Mesendoderm (in vitro differentiated cells): Measurements from ENCODE around the gene OR10H1.
"Not testable (repeated sequence)": the region's sequence is repeated elsewhere in the genome, so short reads cannot be mapped to it uniquely, and the experiment has no call there.

Experiments
- DNase-seq: peaks from one replicate; pipeline ENCODE4 v3.0.0; 2013
- H2AK5ac ChIP-seq: 2 replicates; pipeline ENCODE4 v1.6.1; 2013; ENCODE audit warnings: low read length, inconsistent platforms
- H2BK120ac ChIP-seq: 2 replicates; pipeline ENCODE4 v1.6.1; 2013; ENCODE audit warnings: low read depth, mild to moderate bottlenecking, low read length, moderate library complexity, mixed read lengths
- H2BK15ac ChIP-seq: replicated peaks from 2 replicates; pipeline ENCODE4 v1.6.1; 2013; ENCODE audit warnings: low read depth, mild to moderate bottlenecking, moderate library complexity
- H2BK5ac ChIP-seq: 2 replicates; pipeline ENCODE4 v1.6.1; 2013; ENCODE audit warnings: low read length, inconsistent platforms
- H3K18ac ChIP-seq: 2 replicates; pipeline ENCODE4 v1.6.1; 2013; ENCODE audit warnings: mild to moderate bottlenecking, low read length, mixed read lengths
- H3K23ac ChIP-seq: one replicate; pipeline ENCODE4 v1.6.1; 2013; ENCODE audit warnings: low read length
- H3K27ac ChIP-seq: 2 replicates; pipeline ENCODE4 v1.5.1; 2013; ENCODE audit warnings: low read depth, mild to moderate bottlenecking, inconsistent platforms, low read length, moderate library complexity
- H3K27me3 ChIP-seq: 2 replicates; pipeline ENCODE4 v1.6.1; 2013; ENCODE audit warnings: low read length, control low read depth, mild to moderate bottlenecking, inconsistent platforms; ENCODE audit not compliant: insufficient read depth, poor library complexity
- H3K36me3 ChIP-seq: 2 replicates; pipeline ENCODE4 v1.6.1; 2013; ENCODE audit warnings: low read length, inconsistent platforms; ENCODE audit not compliant: control insufficient read depth, insufficient read depth
- H3K4ac ChIP-seq: one replicate; pipeline ENCODE4 v1.6.1; 2013; ENCODE audit warnings: low read depth, mild to moderate bottlenecking, low read length, moderate library complexity
- H3K4me1 ChIP-seq: 2 replicates; pipeline ENCODE4 v1.6.1; 2013; ENCODE audit warnings: low read depth, low read length, inconsistent platforms; ENCODE audit not compliant: control insufficient read depth
- H3K4me2 ChIP-seq: 2 replicates; pipeline ENCODE4 v1.6.1; 2013; ENCODE audit warnings: low read length
- H3K4me3 ChIP-seq: 2 replicates; pipeline ENCODE4 v1.5.1; 2013; ENCODE audit warnings: mild to moderate bottlenecking, low read length
- H3K56ac ChIP-seq: one replicate; pipeline ENCODE4 v1.6.1; 2013; ENCODE audit warnings: low read length
- H3K79me1 ChIP-seq: 2 replicates; pipeline ENCODE4 v1.6.1; 2013; ENCODE audit warnings: low read length, inconsistent platforms
- H3K79me2 ChIP-seq: 2 replicates; pipeline ENCODE4 v1.6.1; 2013; ENCODE audit warnings: mild to moderate bottlenecking, low read length; ENCODE audit not compliant: control insufficient read depth, insufficient read depth
- H3K9ac ChIP-seq: 2 replicates; pipeline ENCODE4 v1.6.1; 2013; ENCODE audit warnings: low read length, inconsistent platforms
- H4K5ac ChIP-seq: one replicate; pipeline ENCODE4 v1.6.1; 2013; ENCODE audit warnings: low read length
- H4K8ac ChIP-seq: one replicate; pipeline ENCODE4 v1.6.1; 2013; ENCODE audit warnings: low read depth, mild to moderate bottlenecking, control low read depth, low read length, moderate library complexity
- WGBS: extraction: QIAGEN DNeasy Blood & Tissue Kit; methylation state at CpG from one replicate; pipeline ENCODE4 v1.1.7; 2013; ENCODE audit warnings: low lambda C conversion rate, missing lambda C conversion rate; ENCODE audit not compliant: insufficient coverage; ENCODE audit errors: extremely low coverage; 5-methylcytosine and 5-hydroxymethylcytosine counted together

The OR10H1 gene

DNA sequence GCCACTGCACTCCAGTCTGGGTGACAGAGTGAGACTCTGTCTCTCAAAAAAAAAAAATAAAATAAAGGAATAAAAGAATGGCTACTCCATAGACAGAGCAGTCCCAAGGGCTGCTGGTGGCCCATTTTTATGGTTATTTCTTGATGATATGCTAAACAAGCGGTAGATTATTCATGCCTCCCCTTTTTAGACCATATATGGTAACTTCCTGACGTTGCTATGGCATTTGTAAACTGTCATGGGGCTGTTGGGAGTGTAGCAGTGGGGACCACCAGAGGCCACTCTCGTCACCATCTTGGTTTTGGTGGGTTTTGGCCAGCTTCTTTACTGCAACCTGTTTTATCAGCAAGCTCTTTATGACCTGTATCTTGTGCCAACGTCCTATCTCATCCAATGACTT lies 24.4 kb upstream of the OR10H1 start:
- not testable (repeated sequence) for H2AK5ac ChIP-seq, H3K4ac ChIP-seq, H3K4me1 ChIP-seq, H3K79me2 ChIP-seq, H3K18ac ChIP-seq, H3K79me1 ChIP-seq, H4K8ac ChIP-seq, H3K36me3 ChIP-seq, DNase-seq, H3K4me2 ChIP-seq, H4K5ac ChIP-seq, H3K4me3 ChIP-seq, H2BK15ac ChIP-seq, H2BK5ac ChIP-seq, H3K27ac ChIP-seq, H3K9ac ChIP-seq, H3K23ac ChIP-seq, H3K27me3 ChIP-seq, H2BK120ac ChIP-seq, H3K56ac ChIP-seq
- WGBS: no CpG with 5 or more reads among the region's 4 CpGs

DNA sequence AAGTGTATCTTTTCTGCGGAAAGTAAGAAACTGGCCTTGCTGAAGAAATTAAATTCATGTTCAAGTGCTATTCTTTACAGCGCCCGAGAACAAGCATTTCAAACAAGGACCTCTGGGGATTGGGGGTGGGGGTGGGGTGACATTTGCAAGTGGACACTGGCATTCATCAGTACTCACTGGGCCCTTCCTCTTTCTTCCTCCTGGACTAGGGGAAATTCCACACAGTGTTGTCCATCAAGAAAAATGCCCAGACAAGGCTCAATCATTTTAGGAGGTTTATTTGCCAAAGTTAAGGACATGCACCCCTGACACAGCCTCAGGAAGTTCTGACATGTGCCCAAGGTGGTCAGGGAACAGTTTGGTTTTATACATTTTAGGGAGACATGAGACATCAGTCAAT lies 22.9 kb upstream of the OR10H1 start:
- Histone ChIP-seq H3K36me3 (no peaks in the 10 kb centered on the region), H2AK5ac (no peak overlapping the region), H3K79me1 (no peaks in the 10 kb centered on the region), H3K23ac (no peak overlapping the region), H3K79me2 (no peaks in the 10 kb centered on the region), H3K4me1 (no peaks in the 10 kb centered on the region), H3K4me3 (no peak overlapping the region), H2BK5ac (no peak overlapping the region), H2BK15ac (no peak overlapping the region), H4K5ac (no peak overlapping the region), H4K8ac (no peak overlapping the region), H3K18ac (no peak overlapping the region), H3K4ac (no peak overlapping the region), H3K4me2 (no peak overlapping the region), H2BK120ac (no peak overlapping the region), H3K27me3 (no peaks in the 10 kb centered on the region), H3K56ac (no peak overlapping the region), H3K27ac (no peak overlapping the region), H3K9ac (no peak overlapping the region)
- WGBS: no CpG with 5 or more reads among the region's 3 CpGs
- no peak for DNase-seq

DNA sequence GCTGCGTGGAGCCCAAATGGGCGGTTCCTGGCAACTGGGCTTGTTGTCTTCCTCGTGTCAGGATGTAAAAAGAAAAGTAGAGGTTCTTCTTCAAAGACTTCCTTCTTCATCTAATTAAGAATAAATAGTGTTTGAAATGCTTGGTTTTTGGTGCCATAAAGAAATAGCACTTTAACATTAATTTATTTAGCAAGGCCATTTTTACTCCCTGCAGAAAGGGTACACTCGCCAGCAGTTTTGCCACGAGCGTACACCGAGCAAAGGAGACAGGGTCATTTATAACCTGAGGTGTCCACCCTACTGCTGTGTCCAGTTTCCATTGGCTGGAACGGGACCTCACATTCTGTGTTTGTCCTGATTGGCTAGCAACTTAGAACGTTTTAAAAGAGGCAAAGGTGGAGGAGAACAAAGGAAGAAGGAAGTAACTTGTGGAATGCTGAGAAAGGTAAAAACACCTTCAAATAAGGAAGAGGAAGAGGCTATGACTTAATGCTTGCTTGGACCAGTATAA lies 21.8 kb upstream of the OR10H1 start:
- Histone ChIP-seq H3K4me3 (no peak overlapping the region), H3K18ac (no peak overlapping the region), H3K79me2 (no peaks in the 10 kb centered on the region), H3K56ac (peak overlapping the region; percentile 15), H3K27ac (peak overlapping the region; percentile 91), H3K4ac (no peak overlapping the region), H4K8ac (no peak overlapping the region), H3K27me3 (no peaks in the 10 kb centered on the region), H2BK120ac (no peak overlapping the region), H3K9ac (no peak overlapping the region), H2BK15ac (no peak overlapping the region), H3K79me1 (no peaks in the 10 kb centered on the region), H3K4me1 (no peaks in the 10 kb centered on the region), H2AK5ac (no peak overlapping the region), H4K5ac (no peak overlapping the region), H3K4me2 (no peak overlapping the region), H2BK5ac (no peak overlapping the region), H3K23ac (no peak overlapping the region), H3K36me3 (no peaks in the 10 kb centered on the region)
- no peak for DNase-seq
- WGBS: no CpG with 5 or more reads among the region's 9 CpGs

DNA sequence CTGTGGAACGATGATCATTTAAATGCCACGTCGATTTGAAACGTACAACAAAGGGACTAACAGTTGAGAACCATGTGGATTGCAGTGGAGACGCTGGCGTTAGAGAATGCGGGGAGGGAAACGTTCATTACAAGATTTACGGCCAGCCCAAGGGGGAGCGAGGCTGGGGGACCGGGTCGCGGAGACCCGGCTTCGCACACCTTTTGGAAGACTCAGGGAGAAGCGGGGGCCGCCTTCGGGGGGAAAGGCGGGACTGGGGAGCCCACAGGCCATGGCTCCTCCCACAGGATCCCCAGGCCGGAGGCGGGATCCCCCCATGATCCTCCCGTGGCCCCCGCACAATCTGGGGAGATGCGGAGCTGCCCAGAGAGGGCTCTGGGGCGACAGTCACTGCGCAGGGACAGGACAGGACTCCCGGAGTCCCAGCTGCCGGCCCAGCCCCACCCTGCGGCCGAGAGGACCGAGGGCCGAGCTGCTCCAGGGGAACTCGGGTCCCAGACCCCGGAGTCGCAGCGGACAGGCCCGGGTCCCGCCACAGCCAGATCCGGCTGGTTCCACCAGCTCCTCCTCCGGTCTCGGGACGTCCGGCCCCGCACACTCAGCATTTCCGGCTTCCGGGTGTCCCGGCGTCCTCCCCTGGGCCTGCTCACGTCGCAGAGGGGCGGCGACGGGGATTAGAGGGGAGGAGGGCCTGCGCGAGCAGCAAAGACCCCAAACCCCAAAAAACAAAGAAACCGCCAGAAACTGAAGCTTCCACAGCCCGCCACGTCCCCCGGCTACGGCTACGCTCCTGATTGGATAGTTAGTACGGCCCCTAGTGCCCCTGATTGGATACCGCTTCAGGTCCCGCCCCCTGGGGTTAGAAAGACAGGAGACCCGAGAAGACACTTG lies 21.1 kb upstream of the OR10H1 start:
- H3K4me3 ChIP-seq: peak overlapping the region; percentile 48
- H3K9ac ChIP-seq: peak overlapping the region; percentile 72
- H3K79me1 ChIP-seq: no peaks in the 10 kb centered on the region
- no peak overlapping the region for H4K5ac ChIP-seq
- peak; percentile 94 for DNase-seq
- H2BK15ac ChIP-seq: no peak overlapping the region
- no peaks in the 10 kb centered on the region for H3K36me3 ChIP-seq
- H3K27me3 ChIP-seq: no peaks in the 10 kb centered on the region
- no peak overlapping the region for H2AK5ac ChIP-seq
- H3K18ac ChIP-seq: peak overlapping the region; percentile 61
- H2BK120ac ChIP-seq: no peak overlapping the region
- no peaks in the 10 kb centered on the region for H3K4me1 ChIP-seq
- H3K4ac ChIP-seq: peak overlapping the region; percentile 5
- WGBS: no CpG with 5 or more reads among the region's 65 CpGs
- H3K56ac ChIP-seq: peak overlapping the region; percentile 72
- H2BK5ac ChIP-seq: no peak overlapping the region
- H3K23ac ChIP-seq: no peak overlapping the region
- peak overlapping the region; percentile 77 for H4K8ac ChIP-seq
- H3K79me2 ChIP-seq: no peaks in the 10 kb centered on the region
- H3K27ac ChIP-seq: peak overlapping the region; percentile 91
- H3K4me2 ChIP-seq: peak overlapping the region; percentile 18

DNA sequence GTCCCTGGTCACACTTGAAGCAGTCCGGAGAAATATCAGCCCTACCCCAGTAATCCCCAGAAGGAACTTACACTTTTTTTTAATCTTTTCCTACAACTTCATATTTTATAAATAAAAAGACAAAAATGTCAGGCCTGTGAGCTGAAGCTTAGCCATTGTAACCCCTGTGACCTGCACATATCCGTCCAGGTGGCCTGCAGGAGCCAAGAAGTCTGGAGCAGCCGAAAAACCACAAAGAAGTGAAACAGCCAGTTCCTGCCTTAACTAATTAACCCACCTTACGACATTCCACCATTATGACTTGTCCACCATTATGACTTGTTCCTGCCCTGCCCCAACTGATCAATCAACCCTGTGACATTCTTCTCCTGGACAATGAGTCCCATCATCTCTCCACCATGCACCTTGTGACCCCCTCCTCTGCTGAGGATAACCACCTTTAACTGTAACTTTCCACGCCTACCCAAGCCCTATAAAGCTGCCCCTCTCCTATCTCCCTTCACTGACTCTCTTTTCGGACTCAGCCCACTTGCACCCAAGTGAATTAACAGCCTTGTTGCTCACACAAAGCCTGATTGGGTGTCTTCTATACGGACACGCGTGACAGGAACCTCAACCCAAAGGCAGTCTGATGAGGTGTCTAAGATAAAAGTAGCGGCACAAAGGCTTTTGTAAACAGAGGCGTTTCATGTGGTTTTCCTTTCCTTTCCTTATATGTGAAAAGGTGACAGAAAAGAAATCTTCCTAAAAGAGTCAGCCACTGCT lies 20.3 kb upstream of the OR10H1 start:
- not testable (repeated sequence) for H4K8ac ChIP-seq, DNase-seq, H3K4me3 ChIP-seq, H3K36me3 ChIP-seq, H4K5ac ChIP-seq, H3K4ac ChIP-seq, H2BK15ac ChIP-seq, H3K4me2 ChIP-seq, H3K79me2 ChIP-seq, H3K18ac ChIP-seq, H2AK5ac ChIP-seq, H2BK120ac ChIP-seq, H2BK5ac ChIP-seq, H3K27me3 ChIP-seq, H3K27ac ChIP-seq, H3K4me1 ChIP-seq, H3K79me1 ChIP-seq, H3K23ac ChIP-seq
- no CpG with 5 or more reads among the region's 11 CpGs for WGBS
- Histone ChIP-seq H3K9ac (peak overlapping the region; percentile 72), H3K56ac (peak overlapping the region; percentile 72)
